Panc1 (cell line): ENCODE measurements around the gene TANK. TPM values are rescaled to one million over a fixed set of nuclear protein-coding genes. Genes with fewer than 3 reads are reported as not detected.

Experiments used
- ATAC-seq: fragments of 200-7000 bp; cut with Tn5 transposase; 2 replicates; pipeline ENCODE4 v1.9.1; 2020; ENCODE audit warnings: mild to moderate bottlenecking, moderate library complexity
- BruUV-seq: library from RNA; stranded (reverse); fragments of 400-500 nt; replicated peaks from 2 replicates; lab custom pipeline; 2021; lab: Mats Ljungman, UMichigan
- CTCF ChIA-PET: fragments of 300-600 bp; sonication (Branson Sonifier 250); formaldehyde crosslinking; loops from one replicate; lab custom pipeline; 2022; ENCODE audit warnings: antibody characterized with exemption; lab: Charles Lee
- POLR2A ChIA-PET: fragments of 300-600 bp; sonication (Branson Sonifier 250); formaldehyde crosslinking; loops from one replicate; lab custom pipeline; 2022; ENCODE audit warnings: antibody characterized with exemption; lab: Charles Lee
- DNase-seq: peaks from one replicate; pipeline ENCODE4 v3.0.0-alpha.2; 2010; ENCODE audit warnings: low read depth, low spot score
- H3K27ac ChIP-seq: 2 replicates; pipeline ENCODE4 v1.5.1; 2011; ENCODE audit warnings: mild to moderate bottlenecking, low read length, inconsistent platforms
- H3K27me3 ChIP-seq: fragments of 200-500 bp; sonication (Bioruptor generic); 2 replicates; pipeline ENCODE4 v1.6.0; 2014; ENCODE audit warnings: low read length, inconsistent platforms; ENCODE audit not compliant: control insufficient read depth, insufficient read depth
- H3K36me3 ChIP-seq: fragments of 200-500 bp; sonication (Bioruptor generic); 2 replicates; pipeline ENCODE4 v1.5.1; 2014; ENCODE audit warnings: inconsistent platforms, mild to moderate bottlenecking, low read length, moderate library complexity; ENCODE audit not compliant: control insufficient read depth, insufficient read depth
- H3K4me1 ChIP-seq: 2 replicates; pipeline ENCODE4 v1.5.1; 2011; ENCODE audit warnings: inconsistent platforms, mild to moderate bottlenecking, low read length, moderate library complexity; ENCODE audit not compliant: control insufficient read depth, insufficient read depth
- H3K4me3 ChIP-seq, 2 experiments: 2 replicates each; pipeline ENCODE4 v1.5.1; 2011 to 2012; ENCODE audit warnings: low read depth in 2 of 2, low read length in 2 of 2, mild to moderate bottlenecking in 2 of 2, inconsistent platforms in 1 of 2, moderate library complexity in 1 of 2
- H3K9me3 ChIP-seq: fragments of 200-500 bp; sonication (Bioruptor generic); 2 replicates; pipeline ENCODE4 v1.5.1; 2014; ENCODE audit warnings: low read depth, mild to moderate bottlenecking, inconsistent platforms, low read length, moderate library complexity; ENCODE audit not compliant: control insufficient read depth, insufficient read depth
- POLR2AphosphoS5 ChIP-seq: IDR thresholded peaks from 2 replicates; pipeline ENCODE4 v1.6.1; 2012; ENCODE audit warnings: mild to moderate bottlenecking, low read depth, low read length, moderate library complexity
- SIN3A ChIP-seq: IDR thresholded peaks from 2 replicates; pipeline ENCODE4 v1.6.1; 2012; ENCODE audit warnings: low read depth, mild to moderate bottlenecking, low read length, moderate library complexity, borderline replicate concordance; ENCODE audit not compliant: insufficient read depth
- TCF7L2 ChIP-seq: IDR thresholded peaks from 2 replicates; pipeline ENCODE4 v1.6.1; 2011; ENCODE audit warnings: mild to moderate bottlenecking, low read depth, low read length, inconsistent platforms
- in situ Hi-C: cut with HindIII; loops from 2 replicates; pipeline ENCODE4 v1.10.0; 2016; ENCODE audit warnings: low sequenced_read_pairs, low pct_unique_long_range_greater_than_20kb
- intact Hi-C: fragments of 100-400 bp; cut with micrococcal nuclease; formaldehyde crosslinking; loops from one replicate; pipeline ENCODE4 v1.10.0; 2022; ENCODE audit not compliant: unreplicated experiment
- total RNA-seq: library from RNA; stranded (reverse); gene quantifications from one replicate; pipeline ENCODE4 v1.2.1, GENCODE V29; 2021; ENCODE audit not compliant: unreplicated experiment
- TF ChIP-seq, protein P1 (sequence below), 2 experiments: IDR thresholded peaks; 2 replicates each; pipeline ENCODE4 v1.6.1; 2011 to 2012; ENCODE audit warnings: low read depth in 2 of 2, control low read depth in 1 of 2, low read length in 1 of 2, mild to moderate bottlenecking in 1 of 2, moderate library complexity in 1 of 2; ENCODE audit not compliant: insufficient read depth in 1 of 2
- TF ChIP-seq, protein P2 (sequence below): fragments of 450-650 bp; IDR thresholded peaks from 2 replicates; pipeline ENCODE4 v1.5.1; 2017; ENCODE audit warnings: mild to moderate bottlenecking

TANK gene
- total RNA-seq, 1 experiment from 2014 or later: 36.0 TPM

GRCh38 chr2:161233858-161234431 is 73.7 kb downstream of the TANK start:
- Histone ChIP-seq H3K27ac (no peak overlapping the region), H3K27me3 (no peaks in the 10 kb centered on the region), H3K36me3 (peaks cover 5% of the 10 kb centered on the region), H3K9me3 (no peaks in the 10 kb centered on the region), H3K4me1 (peaks cover 8% of the 10 kb centered on the region), H3K4me3 (no peak overlapping the region)
- no TSS peak for BruUV-seq
- DNase-seq (no peak), ATAC-seq (no peak)
- ChIA-PET CTCF (interaction anchor here (0.6 kb wide), 1 partner anchor 11 kb away, joined by 3 read pairs; no protein-coding TSS in a partner anchor), POLR2A (interaction anchor here (0.6 kb wide), 1 partner anchor 45 kb away, joined by 5 read pairs; no protein-coding TSS in a partner anchor)
- in situ Hi-C loops (no loop called here), intact Hi-C loops (no loop called here)
- no peak for TF ChIP-seq TCF7L2
- TF ChIP-seq, protein P1, sequence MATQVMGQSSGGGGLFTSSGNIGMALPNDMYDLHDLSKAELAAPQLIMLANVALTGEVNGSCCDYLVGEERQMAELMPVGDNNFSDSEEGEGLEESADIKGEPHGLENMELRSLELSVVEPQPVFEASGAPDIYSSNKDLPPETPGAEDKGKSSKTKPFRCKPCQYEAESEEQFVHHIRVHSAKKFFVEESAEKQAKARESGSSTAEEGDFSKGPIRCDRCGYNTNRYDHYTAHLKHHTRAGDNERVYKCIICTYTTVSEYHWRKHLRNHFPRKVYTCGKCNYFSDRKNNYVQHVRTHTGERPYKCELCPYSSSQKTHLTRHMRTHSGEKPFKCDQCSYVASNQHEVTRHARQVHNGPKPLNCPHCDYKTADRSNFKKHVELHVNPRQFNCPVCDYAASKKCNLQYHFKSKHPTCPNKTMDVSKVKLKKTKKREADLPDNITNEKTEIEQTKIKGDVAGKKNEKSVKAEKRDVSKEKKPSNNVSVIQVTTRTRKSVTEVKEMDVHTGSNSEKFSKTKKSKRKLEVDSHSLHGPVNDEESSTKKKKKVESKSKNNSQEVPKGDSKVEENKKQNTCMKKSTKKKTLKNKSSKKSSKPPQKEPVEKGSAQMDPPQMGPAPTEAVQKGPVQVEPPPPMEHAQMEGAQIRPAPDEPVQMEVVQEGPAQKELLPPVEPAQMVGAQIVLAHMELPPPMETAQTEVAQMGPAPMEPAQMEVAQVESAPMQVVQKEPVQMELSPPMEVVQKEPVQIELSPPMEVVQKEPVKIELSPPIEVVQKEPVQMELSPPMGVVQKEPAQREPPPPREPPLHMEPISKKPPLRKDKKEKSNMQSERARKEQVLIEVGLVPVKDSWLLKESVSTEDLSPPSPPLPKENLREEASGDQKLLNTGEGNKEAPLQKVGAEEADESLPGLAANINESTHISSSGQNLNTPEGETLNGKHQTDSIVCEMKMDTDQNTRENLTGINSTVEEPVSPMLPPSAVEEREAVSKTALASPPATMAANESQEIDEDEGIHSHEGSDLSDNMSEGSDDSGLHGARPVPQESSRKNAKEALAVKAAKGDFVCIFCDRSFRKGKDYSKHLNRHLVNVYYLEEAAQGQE (IDR thresholded peaks at IDR 0.05; ENCODE audit: insufficient read depth in 1 of 2, low read depth in 2 of 2, low read length in 1 of 2): no peak
- no peak for TF ChIP-seq SIN3A
- no peak for TF ChIP-seq POLR2AphosphoS5
- TF ChIP-seq, protein P2, sequence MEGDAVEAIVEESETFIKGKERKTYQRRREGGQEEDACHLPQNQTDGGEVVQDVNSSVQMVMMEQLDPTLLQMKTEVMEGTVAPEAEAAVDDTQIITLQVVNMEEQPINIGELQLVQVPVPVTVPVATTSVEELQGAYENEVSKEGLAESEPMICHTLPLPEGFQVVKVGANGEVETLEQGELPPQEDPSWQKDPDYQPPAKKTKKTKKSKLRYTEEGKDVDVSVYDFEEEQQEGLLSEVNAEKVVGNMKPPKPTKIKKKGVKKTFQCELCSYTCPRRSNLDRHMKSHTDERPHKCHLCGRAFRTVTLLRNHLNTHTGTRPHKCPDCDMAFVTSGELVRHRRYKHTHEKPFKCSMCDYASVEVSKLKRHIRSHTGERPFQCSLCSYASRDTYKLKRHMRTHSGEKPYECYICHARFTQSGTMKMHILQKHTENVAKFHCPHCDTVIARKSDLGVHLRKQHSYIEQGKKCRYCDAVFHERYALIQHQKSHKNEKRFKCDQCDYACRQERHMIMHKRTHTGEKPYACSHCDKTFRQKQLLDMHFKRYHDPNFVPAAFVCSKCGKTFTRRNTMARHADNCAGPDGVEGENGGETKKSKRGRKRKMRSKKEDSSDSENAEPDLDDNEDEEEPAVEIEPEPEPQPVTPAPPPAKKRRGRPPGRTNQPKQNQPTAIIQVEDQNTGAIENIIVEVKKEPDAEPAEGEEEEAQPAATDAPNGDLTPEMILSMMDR: no peak

GRCh38 chr2:161234627-161235026 is 74.4 kb downstream of the TANK start:
- no TSS peak for BruUV-seq
- POLR2A ChIA-PET: no interaction called here
- Histone ChIP-seq H3K9me3 (no peaks in the 10 kb centered on the region), H3K27me3 (no peaks in the 10 kb centered on the region), H3K36me3 (peaks cover 4% of the 10 kb centered on the region), H3K4me3 (no peak overlapping the region), H3K4me1 (peaks cover 8% of the 10 kb centered on the region), H3K27ac (no peak overlapping the region)
- DNase-seq: no peak
- CTCF ChIA-PET: no interaction called here
- in situ Hi-C loops: no loop called here
- intact Hi-C loops: no loop called here
- no peak for TF ChIP-seq POLR2AphosphoS5
- ATAC-seq: no peak
